Panc1 (cell line): ENCODE measurements around the gene TNIP1.

ENCODE experiments used
- CTCF ChIP-seq: fragments of 450-650 bp; IDR thresholded peaks from 2 replicates; pipeline ENCODE4 v1.5.1; 2017; ENCODE audit warnings: mild to moderate bottlenecking
- POLR2AphosphoS5 ChIP-seq: IDR thresholded peaks from 2 replicates; pipeline ENCODE4 v1.6.1; 2012; ENCODE audit warnings: mild to moderate bottlenecking, low read depth, low read length, moderate library complexity
- TCF7L2 ChIP-seq: IDR thresholded peaks from 2 replicates; pipeline ENCODE4 v1.6.1; 2011; ENCODE audit warnings: mild to moderate bottlenecking, low read depth, low read length, inconsistent platforms
- TF ChIP-seq, protein P1 (sequence below), 2 experiments: IDR thresholded peaks; 2 replicates each; pipeline ENCODE4 v1.6.1; 2011 to 2012; ENCODE audit warnings: low read depth in 2 of 2, control low read depth in 1 of 2, low read length in 1 of 2, mild to moderate bottlenecking in 1 of 2, moderate library complexity in 1 of 2; ENCODE audit not compliant: insufficient read depth in 1 of 2

DNA sequence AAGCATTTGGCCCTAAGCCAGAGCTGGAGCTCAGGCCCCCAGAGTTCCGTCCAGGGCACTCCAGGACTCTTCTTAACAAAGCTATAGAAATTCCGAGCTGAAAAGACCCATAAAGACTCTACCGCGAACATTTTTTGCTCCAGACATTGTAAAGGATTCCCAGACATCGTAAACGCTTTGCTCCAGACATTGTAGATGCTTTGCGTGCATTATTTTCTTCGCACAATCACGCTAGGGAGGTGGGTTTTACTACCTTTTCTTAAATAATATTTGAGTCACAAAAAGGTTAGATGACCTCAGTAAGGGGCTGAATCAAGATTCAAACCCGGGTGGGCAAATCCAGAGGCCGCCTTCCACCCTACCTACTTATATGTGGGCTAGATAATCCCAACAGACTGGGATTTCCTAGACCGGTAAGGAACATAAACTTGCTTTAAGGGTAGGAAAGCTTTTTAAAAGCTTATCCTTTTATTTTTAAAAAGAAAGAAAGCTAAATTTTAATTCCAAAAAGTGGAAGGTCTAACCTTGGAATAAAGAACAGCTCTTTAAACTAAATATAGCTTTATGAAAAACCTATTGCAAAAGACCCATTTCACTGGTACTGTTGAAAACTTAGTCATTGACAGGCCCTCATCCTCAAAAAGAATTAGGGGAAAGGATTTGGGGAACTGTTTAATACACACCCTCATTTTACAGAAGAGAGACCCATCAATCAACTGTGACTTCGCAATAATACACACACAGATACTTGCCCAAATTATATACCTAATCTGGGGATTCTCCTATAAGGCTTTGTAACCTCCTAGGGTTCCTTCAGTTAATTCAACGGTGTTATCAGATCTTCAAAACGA, 822 bp upstream of the TNIP1 start:
- TF ChIP-seq CTCF (no peak), POLR2AphosphoS5 (no peak), TCF7L2 (no peak)
- TF ChIP-seq, protein P1, sequence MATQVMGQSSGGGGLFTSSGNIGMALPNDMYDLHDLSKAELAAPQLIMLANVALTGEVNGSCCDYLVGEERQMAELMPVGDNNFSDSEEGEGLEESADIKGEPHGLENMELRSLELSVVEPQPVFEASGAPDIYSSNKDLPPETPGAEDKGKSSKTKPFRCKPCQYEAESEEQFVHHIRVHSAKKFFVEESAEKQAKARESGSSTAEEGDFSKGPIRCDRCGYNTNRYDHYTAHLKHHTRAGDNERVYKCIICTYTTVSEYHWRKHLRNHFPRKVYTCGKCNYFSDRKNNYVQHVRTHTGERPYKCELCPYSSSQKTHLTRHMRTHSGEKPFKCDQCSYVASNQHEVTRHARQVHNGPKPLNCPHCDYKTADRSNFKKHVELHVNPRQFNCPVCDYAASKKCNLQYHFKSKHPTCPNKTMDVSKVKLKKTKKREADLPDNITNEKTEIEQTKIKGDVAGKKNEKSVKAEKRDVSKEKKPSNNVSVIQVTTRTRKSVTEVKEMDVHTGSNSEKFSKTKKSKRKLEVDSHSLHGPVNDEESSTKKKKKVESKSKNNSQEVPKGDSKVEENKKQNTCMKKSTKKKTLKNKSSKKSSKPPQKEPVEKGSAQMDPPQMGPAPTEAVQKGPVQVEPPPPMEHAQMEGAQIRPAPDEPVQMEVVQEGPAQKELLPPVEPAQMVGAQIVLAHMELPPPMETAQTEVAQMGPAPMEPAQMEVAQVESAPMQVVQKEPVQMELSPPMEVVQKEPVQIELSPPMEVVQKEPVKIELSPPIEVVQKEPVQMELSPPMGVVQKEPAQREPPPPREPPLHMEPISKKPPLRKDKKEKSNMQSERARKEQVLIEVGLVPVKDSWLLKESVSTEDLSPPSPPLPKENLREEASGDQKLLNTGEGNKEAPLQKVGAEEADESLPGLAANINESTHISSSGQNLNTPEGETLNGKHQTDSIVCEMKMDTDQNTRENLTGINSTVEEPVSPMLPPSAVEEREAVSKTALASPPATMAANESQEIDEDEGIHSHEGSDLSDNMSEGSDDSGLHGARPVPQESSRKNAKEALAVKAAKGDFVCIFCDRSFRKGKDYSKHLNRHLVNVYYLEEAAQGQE (IDR thresholded peaks at IDR 0.05; ENCODE audit: insufficient read depth in 1 of 2, low read depth in 2 of 2, low read length in 1 of 2) = no peak
